Spinal cord (tissue), 10 donors: ENCODE results near the gene VWA2. TPM values are rescaled to one million over a fixed set of nuclear protein-coding genes. Genes with fewer than 3 reads are reported as not detected.

Experiments
- DNase-seq, 6 donors: peaks; one replicate each; pipeline versions ENCODE4 v3.0.0 to v3.0.0-alpha.2; 2013 to 2015; ENCODE audit warnings: low spot score in 6 of 6, low read depth in 4 of 6
- H3K27ac ChIP-seq: one replicate; pipeline ENCODE4 v1.5.1; 2013; ENCODE audit warnings: low read depth, low read length, control low read depth
- H3K27me3 ChIP-seq: one replicate; pipeline ENCODE4 v1.6.1; 2013; ENCODE audit warnings: low read length; ENCODE audit not compliant: control insufficient read depth, insufficient read depth
- H3K36me3 ChIP-seq: one replicate; pipeline ENCODE4 v1.6.1; 2013; ENCODE audit warnings: low read length; ENCODE audit not compliant: control insufficient read depth, insufficient read depth
- H3K4me1 ChIP-seq: one replicate; pipeline ENCODE4 v1.6.1; 2013; ENCODE audit warnings: low read length; ENCODE audit not compliant: control insufficient read depth, insufficient read depth
- H3K4me3 ChIP-seq: one replicate; pipeline ENCODE4 v1.5.1; 2013; ENCODE audit warnings: low read depth, low read length, control low read depth
- H3K9me3 ChIP-seq: one replicate; pipeline ENCODE4 v1.6.1; 2013; ENCODE audit warnings: low read length; ENCODE audit not compliant: control insufficient read depth, insufficient read depth
- WGBS: methylation state at CpG from one replicate; pipeline ENCODE4 v1.1.5; 2013; ENCODE audit warnings: missing lambda C conversion rate; ENCODE audit not compliant: insufficient coverage; 5-methylcytosine and 5-hydroxymethylcytosine counted together
- polyA plus RNA-seq, 2 donors: library from polyadenylated mRNA; unstranded; fragments of 120-200 nt; gene quantifications; one replicate each; pipeline ENCODE4 v1.2.1, GENCODE V29; 2013; ENCODE audit not compliant: insufficient read length in 2 of 2
- total RNA-seq, 2 donors: library from RNA; depleted of rRNA in 1 of 2; stranded (reverse); fragments of 120-200 nt in 1 of 2; fragments of >200 nt in 1 of 2; gene quantifications; one replicate each; pipeline versions ENCODE4 v1.2.3 to v1.2.4, GENCODE V29; 2013 to 2014
- donor health status: healthy.

Gene VWA2
- total and polyA plus RNA-seq, 4 donors = 2.0 to 4.7 (median 3.7) TPM

- Histone ChIP-seq H3K36me3 (peaks cover 42% of the 10 kb centered on the region), H3K4me1 (peaks cover 6% of the 10 kb centered on the region), H3K9me3 (peaks cover 10% of the 10 kb centered on the region), H3K27ac (no peak overlapping the region), H3K4me3 (no peak overlapping the region), H3K27me3 (no peaks in the 10 kb centered on the region)
- 97% methylated on average over 13 of the region's 14 CpGs for WGBS
- no peak for DNase-seq
These were observed 58.2 kb downstream of the VWA2 start for GRCh38 chr10:114297136-114297705.

- peaks cover 44% of the 10 kb centered on the region for H3K36me3 ChIP-seq
- H3K4me3 ChIP-seq = no peak overlapping the region
- peaks cover 10% of the 10 kb centered on the region for H3K9me3 ChIP-seq
- 94% methylated on average over 16 of the region's 16 CpGs for WGBS
- peaks cover 27% of the 10 kb centered on the region for H3K4me1 ChIP-seq
- no peak for DNase-seq
- H3K27ac ChIP-seq = no peak overlapping the region
- no peaks in the 10 kb centered on the region for H3K27me3 ChIP-seq
These were observed 61.1 kb downstream of the VWA2 start for GRCh38 chr10:114300036-114300645.

- no peak overlapping the region for H3K27ac ChIP-seq
- H3K4me1 ChIP-seq = peaks cover 32% of the 10 kb centered on the region
- no peaks in the 10 kb centered on the region for H3K27me3 ChIP-seq
- no peak overlapping the region for H3K4me3 ChIP-seq
- WGBS = 95% methylated on average over 9 of the region's 9 CpGs
- no peak for DNase-seq
- peaks cover 2% of the 10 kb centered on the region for H3K9me3 ChIP-seq
- H3K36me3 ChIP-seq = peaks cover 42% of the 10 kb centered on the region
These were observed 62.1 kb downstream of the VWA2 start for GRCh38 chr10:114301177-114301576.

- Histone ChIP-seq H3K4me1 (peaks cover 35% of the 10 kb centered on the region), H3K36me3 (peaks cover 33% of the 10 kb centered on the region)
- no peak for DNase-seq
These were observed 63.1 kb downstream of the VWA2 start for GRCh38 chr10:114301951-114302710.

GRCh38 chr10:114303556-114303955 is 64.5 kb downstream of the VWA2 start:
- Histone ChIP-seq H3K27me3 (no peaks in the 10 kb centered on the region), H3K4me1 (peaks cover 40% of the 10 kb centered on the region), H3K27ac (peak overlapping the region; percentile 82), H3K4me3 (peak overlapping the region; percentile 50), H3K9me3 (no peaks in the 10 kb centered on the region), H3K36me3 (peaks cover 26% of the 10 kb centered on the region)
- no peak for DNase-seq
- whole genome bisulfite sequencing = 80% methylated on average over 8 of the region's 10 CpGs

More at GRCh38 chr10:114301951-114302710, 63.1 kb downstream of the VWA2 start:
- H3K27ac ChIP-seq = no peak overlapping the region
- H3K4me3 ChIP-seq = no peak overlapping the region
- no peaks in the 10 kb centered on the region for H3K27me3 ChIP-seq
- WGBS = 72% methylated on average over 13 of the region's 14 CpGs
- H3K9me3 ChIP-seq = no peaks in the 10 kb centered on the region

GRCh38 chr10:114304017-114304570 is 65.0 kb downstream of the VWA2 start:
- DNase-seq = peak; percentile 83 to 98 (median 88)
- Histone ChIP-seq H3K27ac (peak overlapping the region; percentile 82), H3K36me3 (peaks cover 25% of the 10 kb centered on the region), H3K9me3 (no peaks in the 10 kb centered on the region), H3K4me1 (peaks cover 46% of the 10 kb centered on the region), H3K4me3 (peak overlapping the region; percentile 50), H3K27me3 (no peaks in the 10 kb centered on the region)
- 0% methylated on average over 1 of the region's 14 CpGs for WGBS

- Histone ChIP-seq H3K36me3 (peaks cover 21% of the 10 kb centered on the region), H3K4me1 (peaks cover 51% of the 10 kb centered on the region), H3K9me3 (no peaks in the 10 kb centered on the region), H3K27me3 (no peaks in the 10 kb centered on the region), H3K4me3 (peak overlapping the region; percentile 50), H3K27ac (peak overlapping the region; percentile 82)
- WGBS = 6% methylated on average over 31 of the region's 41 CpGs
- peak in 5 of 6 donors; percentile 19 to 96 (median 66) for DNase-seq
These were observed 65.7 kb downstream of the VWA2 start for GRCh38 chr10:114304571-114305421.

- no peak for DNase-seq
- peak overlapping the region; percentile 50 for H3K4me3 ChIP-seq
- no peak overlapping the region for H3K27ac ChIP-seq
- no peaks in the 10 kb centered on the region for H3K27me3 ChIP-seq
- H3K36me3 ChIP-seq = peaks cover 18% of the 10 kb centered on the region
- H3K9me3 ChIP-seq = no peaks in the 10 kb centered on the region
- WGBS = 79% methylated on average over 18 of the region's 18 CpGs
- H3K4me1 ChIP-seq = peaks cover 56% of the 10 kb centered on the region
These were observed 66.5 kb downstream of the VWA2 start for GRCh38 chr10:114305521-114305925.
